ENCODE data around the gene ZNF829. TPM values are rescaled to one million over a fixed set of nuclear protein-coding genes. Genes with fewer than 3 reads are reported as not detected.

Gene ZNF829
- total RNA-seq, 1 experiment from 2014 or later, result 6.4 TPM

DNA sequence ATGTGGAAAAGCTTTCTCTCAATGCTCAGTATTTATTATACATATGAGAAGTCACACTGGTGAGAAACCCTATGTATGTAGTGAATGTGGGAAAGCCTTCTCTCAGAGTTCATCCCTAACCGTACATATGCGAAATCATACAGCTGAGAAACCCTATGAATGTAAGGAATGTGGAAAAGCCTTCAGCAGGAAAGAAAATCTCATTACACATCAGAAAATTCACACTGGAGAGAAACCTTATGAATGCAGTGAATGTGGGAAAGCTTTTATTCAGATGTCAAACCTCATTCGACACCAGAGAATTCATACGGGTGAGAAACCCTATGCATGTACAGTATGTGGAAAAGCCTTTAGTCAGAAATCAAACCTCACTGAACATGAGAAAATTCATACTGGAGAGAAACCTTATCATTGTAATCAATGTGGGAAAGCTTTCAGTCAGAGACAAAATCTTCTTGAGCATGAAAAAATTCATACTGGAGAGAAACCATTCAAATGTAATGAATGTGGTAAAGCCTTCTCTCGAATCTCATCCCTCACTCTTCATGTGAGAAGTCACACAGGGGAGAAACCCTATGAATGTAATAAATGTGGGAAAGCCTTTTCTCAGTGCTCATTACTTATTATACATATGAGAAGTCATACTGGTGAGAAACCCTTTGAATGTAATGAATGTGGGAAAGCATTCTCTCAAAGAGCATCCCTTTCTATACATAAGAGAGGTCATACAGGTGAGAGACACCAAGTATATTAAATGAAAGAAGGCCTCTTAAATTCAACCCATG lies 34.4 kb upstream of the ZNF829 start:
- Mint-ChIP-seq H3K27me3 (ENCODE audit: low read depth) (peaks cover 2% of the 10 kb centered on the region), H3K36me3 (peaks cover 40% of the 10 kb centered on the region), H3K4me3 (no peak overlapping the region), H3K27ac (no peak overlapping the region), H3K9me3 (peaks cover 49% of the 10 kb centered on the region), H3K4me1 (no peaks in the 10 kb centered on the region)
- TF ChIP-seq, protein P1, sequence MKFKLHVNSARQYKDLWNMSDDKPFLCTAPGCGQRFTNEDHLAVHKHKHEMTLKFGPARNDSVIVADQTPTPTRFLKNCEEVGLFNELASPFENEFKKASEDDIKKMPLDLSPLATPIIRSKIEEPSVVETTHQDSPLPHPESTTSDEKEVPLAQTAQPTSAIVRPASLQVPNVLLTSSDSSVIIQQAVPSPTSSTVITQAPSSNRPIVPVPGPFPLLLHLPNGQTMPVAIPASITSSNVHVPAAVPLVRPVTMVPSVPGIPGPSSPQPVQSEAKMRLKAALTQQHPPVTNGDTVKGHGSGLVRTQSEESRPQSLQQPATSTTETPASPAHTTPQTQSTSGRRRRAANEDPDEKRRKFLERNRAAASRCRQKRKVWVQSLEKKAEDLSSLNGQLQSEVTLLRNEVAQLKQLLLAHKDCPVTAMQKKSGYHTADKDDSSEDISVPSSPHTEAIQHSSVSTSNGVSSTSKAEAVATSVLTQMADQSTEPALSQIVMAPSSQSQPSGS (CRISPR knock-in tag; IDR thresholded peaks at IDR 0.05; ENCODE audit: borderline replicate concordance, low read depth), result no peak
- TF ChIP-seq ATF3 (CRISPR knock-in tag; conservative IDR thresholded peaks at IDR 0.05) (no peak), ELF4 (CRISPR knock-in tag; IDR thresholded peaks at IDR 0.05; ENCODE audit: low read depth) (no peak), IRF2 (CRISPR knock-in tag; IDR thresholded peaks at IDR 0.05; ENCODE audit: borderline replicate concordance, low read depth) (no peak), NFE2L1 (CRISPR knock-in tag; IDR thresholded peaks at IDR 0.05) (no peak), CBFB (CRISPR knock-in tag; IDR thresholded peaks at IDR 0.05; ENCODE audit: low read depth) (no peak)
- ChIA-PET POLR2A (no interaction called here), CTCF (no interaction called here)
- no peak for ATAC-seq
- DNase-seq (ENCODE audit: low spot score), result no peak

DNA sequence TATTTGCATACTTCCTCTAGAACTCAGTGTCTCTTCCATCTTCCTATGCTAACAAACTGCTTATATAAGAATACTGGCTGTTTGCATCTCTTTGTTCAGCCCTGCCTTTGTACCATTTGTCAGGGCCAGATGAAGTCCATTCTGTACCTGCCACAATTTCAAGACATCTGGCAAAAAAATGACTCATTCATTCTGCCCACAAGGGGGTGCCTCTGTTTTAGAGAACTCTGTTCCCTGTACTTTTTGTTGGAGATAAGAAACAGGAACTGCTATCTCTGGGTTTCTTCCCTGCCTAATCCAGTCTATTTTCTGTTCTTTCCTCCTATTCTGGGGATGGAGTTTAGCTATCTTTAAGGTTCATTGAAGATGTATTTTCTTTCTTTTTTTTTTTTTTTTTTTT lies 23.1 kb upstream of the ZNF829 start:
- no peak for DNase-seq (ENCODE audit: low spot score)
- Mint-ChIP-seq H3K4me3 (no peak overlapping the region), H3K4me1 (no peaks in the 10 kb centered on the region), H3K27me3 (ENCODE audit: low read depth) (no peaks in the 10 kb centered on the region), H3K27ac (no peak overlapping the region), H3K36me3 (peaks cover 40% of the 10 kb centered on the region), H3K9me3 (peaks cover 18% of the 10 kb centered on the region)
- CTCF ChIA-PET, result no interaction called here
- ATAC-seq, result no peak
- TF ChIP-seq NR2C2 (CRISPR knock-in tag; IDR thresholded peaks at IDR 0.05) (no peak), MAX (CRISPR knock-in tag; IDR thresholded peaks at IDR 0.05) (no peak), TP53 (CRISPR knock-in tag; IDR thresholded peaks at IDR 0.05) (no peak), MYBL2 (CRISPR knock-in tag; IDR thresholded peaks at IDR 0.05) (no peak), GTF2I (CRISPR knock-in tag; conservative IDR thresholded peaks at IDR 0.05) (no peak), JUN (CRISPR knock-in tag; IDR thresholded peaks at IDR 0.05) (no peak), EMX1 (CRISPR knock-in tag; IDR thresholded peaks at IDR 0.05) (no peak), ZNF121 (CRISPR knock-in tag; IDR thresholded peaks at IDR 0.05) (no peak), TEAD4 (CRISPR knock-in tag; IDR thresholded peaks at IDR 0.05) (no peak), TEAD1 (CRISPR knock-in tag; IDR thresholded peaks at IDR 0.05) (no peak), ZBTB43 (CRISPR knock-in tag; IDR thresholded peaks at IDR 0.05) (no peak), E2F4 (CRISPR knock-in tag; IDR thresholded peaks at IDR 0.05; ENCODE audit: borderline replicate concordance, low read depth) (no peak), ZNF219 (CRISPR knock-in tag; IDR thresholded peaks at IDR 0.05; ENCODE audit: borderline replicate concordance) (no peak), NR3C1 (CRISPR knock-in tag; conservative IDR thresholded peaks at IDR 0.05; ENCODE audit: low read depth) (no peak), ZNF232 (CRISPR knock-in tag; IDR thresholded peaks at IDR 0.05) (no peak), OVOL2 (CRISPR knock-in tag; IDR thresholded peaks at IDR 0.05; ENCODE audit: borderline replicate concordance) (no peak), CREB1 (CRISPR knock-in tag; IDR thresholded peaks at IDR 0.05) (no peak)
- TF ChIP-seq, protein P2, sequence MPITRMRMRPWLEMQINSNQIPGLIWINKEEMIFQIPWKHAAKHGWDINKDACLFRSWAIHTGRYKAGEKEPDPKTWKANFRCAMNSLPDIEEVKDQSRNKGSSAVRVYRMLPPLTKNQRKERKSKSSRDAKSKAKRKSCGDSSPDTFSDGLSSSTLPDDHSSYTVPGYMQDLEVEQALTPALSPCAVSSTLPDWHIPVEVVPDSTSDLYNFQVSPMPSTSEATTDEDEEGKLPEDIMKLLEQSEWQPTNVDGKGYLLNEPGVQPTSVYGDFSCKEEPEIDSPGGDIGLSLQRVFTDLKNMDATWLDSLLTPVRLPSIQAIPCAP (CRISPR knock-in tag; IDR thresholded peaks at IDR 0.05), result no peak
- TF ChIP-seq, protein P3, sequence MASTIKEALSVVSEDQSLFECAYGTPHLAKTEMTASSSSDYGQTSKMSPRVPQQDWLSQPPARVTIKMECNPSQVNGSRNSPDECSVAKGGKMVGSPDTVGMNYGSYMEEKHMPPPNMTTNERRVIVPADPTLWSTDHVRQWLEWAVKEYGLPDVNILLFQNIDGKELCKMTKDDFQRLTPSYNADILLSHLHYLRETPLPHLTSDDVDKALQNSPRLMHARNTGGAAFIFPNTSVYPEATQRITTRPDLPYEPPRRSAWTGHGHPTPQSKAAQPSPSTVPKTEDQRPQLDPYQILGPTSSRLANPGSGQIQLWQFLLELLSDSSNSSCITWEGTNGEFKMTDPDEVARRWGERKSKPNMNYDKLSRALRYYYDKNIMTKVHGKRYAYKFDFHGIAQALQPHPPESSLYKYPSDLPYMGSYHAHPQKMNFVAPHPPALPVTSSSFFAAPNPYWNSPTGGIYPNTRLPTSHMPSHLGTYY (CRISPR knock-in tag; IDR thresholded peaks at IDR 0.05), result no peak
- POLR2A ChIA-PET, result no interaction called here
